Thoracic aorta (tissue), 2 donors: ENCODE data around the gene SNTG2. TPM values are rescaled to one million over a fixed set of nuclear protein-coding genes. Genes with fewer than 3 reads are reported as not detected.
"Not testable (repeated sequence)": the region's sequence is repeated elsewhere in the genome, so short reads cannot be mapped to it uniquely, and the experiment has no call there.

Experiments
- ATAC-seq: fragments of 150-250 bp; one replicate; pipeline ENCODE4 v1.8.0; 2017; ENCODE audit warnings: low read depth; ENCODE audit not compliant: insufficient number of reproducible peaks, low FRiP score
- DNase-seq: peaks from one replicate; pipeline ENCODE4 v3.0.0-alpha.2; 2020; ENCODE audit warnings: low spot score
- H3K27ac ChIP-seq, 2 donors: fragments of 200-600 bp; sonication (generic); 1 replicate in 1 of 2; 2 replicates in 1 of 2; pipeline ENCODE4 v1.5.1; 2016; ENCODE audit warnings: mild to moderate bottlenecking in 2 of 2, moderate library complexity in 2 of 2
- H3K27me3 ChIP-seq: fragments of 200-600 bp; sonication (generic); replicated peaks from 2 replicates; pipeline ENCODE4 v1.6.0; 2016; ENCODE audit warnings: mild to moderate bottlenecking; ENCODE audit not compliant: insufficient read depth
- H3K36me3 ChIP-seq: fragments of 200-600 bp; sonication (generic); one replicate; pipeline ENCODE4 v1.5.1; 2016
- H3K4me1 ChIP-seq, 2 donors: fragments of 200-600 bp; sonication (generic); 1 replicate in 1 of 2; 2 replicates in 1 of 2; pipeline versions ENCODE4 v1.5.1 to v1.6.0; 2016; ENCODE audit warnings: low read depth in 2 of 2, mild to moderate bottlenecking in 1 of 2; ENCODE audit not compliant: control insufficient read depth in 1 of 2
- H3K4me3 ChIP-seq: fragments of 200-600 bp; sonication (generic); 2 replicates; pipeline ENCODE4 v1.5.1; 2016; ENCODE audit warnings: mild to moderate bottlenecking
- H3K9me3 ChIP-seq: fragments of 200-600 bp; sonication (generic); 2 replicates; pipeline ENCODE4 v1.5.1; 2016
- CTCF ChIP-seq: fragments of 200-600 bp; sonication (generic); IDR thresholded peaks from one replicate; pipeline ENCODE4 v1.5.1; 2019; ENCODE audit warnings: antibody characterized with exemption
- total RNA-seq, 2 donors: library from RNA; depleted of rRNA; stranded (reverse); fragments of >200 nt; gene quantifications; one replicate each; pipeline versions ENCODE4 v1.1.0 to v1.2.3, GENCODE V29; 2016

SNTG2 gene
- total RNA-seq, 2 donors from 2014 or later, result 8.9 to 18.6 TPM

- Histone ChIP-seq H3K9me3 (no peaks in the 10 kb centered on the region), H3K36me3 (no peaks in the 10 kb centered on the region), H3K4me3 (no peak overlapping the region), H3K4me1 (no peaks in the 10 kb centered on the region), H3K27me3 (no peaks in the 10 kb centered on the region), H3K27ac (no peak overlapping the region)
- no peak for ATAC-seq
- no peak for TF ChIP-seq CTCF
- no peak for DNase-seq
These were observed 45.4 kb upstream of the SNTG2 start for GRCh38 chr2:905091-905832.

- Histone ChIP-seq H3K27me3 (no peaks in the 10 kb centered on the region), H3K9me3 (no peaks in the 10 kb centered on the region), H3K27ac (no peak overlapping the region), H3K4me1 (no peaks in the 10 kb centered on the region), H3K4me3 (no peak overlapping the region), H3K36me3 (no peaks in the 10 kb centered on the region)
- no peak for TF ChIP-seq CTCF
- no peak for DNase-seq
- ATAC-seq, result no peak
These were observed 44.9 kb upstream of the SNTG2 start for GRCh38 chr2:905833-906140.

GRCh38 chr2:907706-908105 lies 42.9 kb upstream of the SNTG2 start:
- Histone ChIP-seq H3K9me3 (no peaks in the 10 kb centered on the region), H3K27me3 (no peaks in the 10 kb centered on the region), H3K36me3 (no peaks in the 10 kb centered on the region), H3K4me1 (no peaks in the 10 kb centered on the region), H3K27ac (no peak overlapping the region), H3K4me3 (no peak overlapping the region)
- DNase-seq, result no peak
- TF ChIP-seq CTCF, result no peak
- no peak for ATAC-seq

- TF ChIP-seq CTCF, result no peak
- Histone ChIP-seq H3K4me1 (no peaks in the 10 kb centered on the region), H3K9me3 (no peaks in the 10 kb centered on the region), H3K4me3 (no peak overlapping the region), H3K36me3 (no peaks in the 10 kb centered on the region), H3K27me3 (no peaks in the 10 kb centered on the region), H3K27ac (no peak overlapping the region)
- ATAC-seq (no peak), DNase-seq (no peak)
These were observed 42.1 kb upstream of the SNTG2 start for GRCh38 chr2:908568-908967.

- not testable (repeated sequence) for H3K27me3 ChIP-seq, ATAC-seq, H3K4me3 ChIP-seq
These were observed 40.8 kb upstream of the SNTG2 start for GRCh38 chr2:909764-910379.

GRCh38 chr2:910698-911097 lies 40.0 kb upstream of the SNTG2 start:
- no peaks in the 10 kb centered on the region for H3K9me3 ChIP-seq
- TF ChIP-seq CTCF, result no peak
- no peaks in the 10 kb centered on the region for H3K27me3 ChIP-seq
- no peak for DNase-seq
- H3K27ac ChIP-seq, result no peak overlapping the region
- no peaks in the 10 kb centered on the region for H3K4me1 ChIP-seq
- no peak overlapping the region for H3K4me3 ChIP-seq
- no peaks in the 10 kb centered on the region for H3K36me3 ChIP-seq
- ATAC-seq, result no peak

More at GRCh38 chr2:909764-910379, 40.8 kb upstream of the SNTG2 start:
- not testable (repeated sequence) for H3K27ac ChIP-seq, DNase-seq, H3K4me1 ChIP-seq, H3K36me3 ChIP-seq, H3K9me3 ChIP-seq
